ENCODE measurements around the gene CCDC197.

GRCh38 chr14:93956514-93957332 lies 40.4 kb upstream of the CCDC197 start:
- TF ChIP-seq EZH2 (IDR thresholded peaks at IDR 0.05; ENCODE audit: borderline replicate concordance, low read depth, low read length, severe bottlenecking), result no peak
- TF ChIP-seq, protein P1, sequence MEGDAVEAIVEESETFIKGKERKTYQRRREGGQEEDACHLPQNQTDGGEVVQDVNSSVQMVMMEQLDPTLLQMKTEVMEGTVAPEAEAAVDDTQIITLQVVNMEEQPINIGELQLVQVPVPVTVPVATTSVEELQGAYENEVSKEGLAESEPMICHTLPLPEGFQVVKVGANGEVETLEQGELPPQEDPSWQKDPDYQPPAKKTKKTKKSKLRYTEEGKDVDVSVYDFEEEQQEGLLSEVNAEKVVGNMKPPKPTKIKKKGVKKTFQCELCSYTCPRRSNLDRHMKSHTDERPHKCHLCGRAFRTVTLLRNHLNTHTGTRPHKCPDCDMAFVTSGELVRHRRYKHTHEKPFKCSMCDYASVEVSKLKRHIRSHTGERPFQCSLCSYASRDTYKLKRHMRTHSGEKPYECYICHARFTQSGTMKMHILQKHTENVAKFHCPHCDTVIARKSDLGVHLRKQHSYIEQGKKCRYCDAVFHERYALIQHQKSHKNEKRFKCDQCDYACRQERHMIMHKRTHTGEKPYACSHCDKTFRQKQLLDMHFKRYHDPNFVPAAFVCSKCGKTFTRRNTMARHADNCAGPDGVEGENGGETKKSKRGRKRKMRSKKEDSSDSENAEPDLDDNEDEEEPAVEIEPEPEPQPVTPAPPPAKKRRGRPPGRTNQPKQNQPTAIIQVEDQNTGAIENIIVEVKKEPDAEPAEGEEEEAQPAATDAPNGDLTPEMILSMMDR (IDR thresholded peaks at IDR 0.05; ENCODE audit: borderline replicate concordance, extremely low read depth, low read length, poor library complexity, severe bottlenecking), result no peak

Measured in DND-41 (cell line).